Measurements from ENCODE around the gene PNPLA4. TPM values are rescaled to one million over a fixed set of nuclear protein-coding genes. Genes with fewer than 3 reads are reported as not detected.

The PNPLA4 gene
- total RNA-seq, 6 experiments from 2014 or later, result 3.4 to 8.3 (median 4.4) TPM

DNA sequence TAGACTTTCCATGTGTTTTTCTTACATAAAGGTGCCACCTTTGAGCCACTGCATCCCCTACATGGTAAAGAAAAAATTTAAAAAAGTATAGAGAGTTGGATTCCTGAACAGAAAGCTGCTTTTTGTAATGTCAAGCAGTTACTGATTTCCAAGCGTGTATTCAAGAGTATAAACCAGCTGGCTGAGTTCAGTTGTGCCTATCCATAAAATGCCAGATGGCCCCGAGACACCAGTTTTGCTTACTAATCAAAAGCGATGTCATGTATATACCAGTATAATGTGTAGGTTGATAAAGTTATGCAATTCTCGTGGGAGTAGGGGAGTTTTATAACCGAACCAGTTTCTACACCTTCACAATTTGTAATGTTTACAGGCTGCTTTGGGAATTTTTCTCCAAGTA, 26.2 kb upstream of the PNPLA4 start:
- H3K27me3 Mint-ChIP-seq (ENCODE audit: insufficient read depth), result peaks cover 2% of the 10 kb centered on the region; the same call in 1 of the 2 replicates
- no peaks in the 10 kb centered on the region for H3K9me3 Mint-ChIP-seq
- H3K4me1 Mint-ChIP-seq (ENCODE audit: low read depth), result no peaks in the 10 kb centered on the region
- no peak for DNase-seq
- H3K27ac Mint-ChIP-seq, result no peak overlapping the region
- no peak overlapping the region for H3K4me3 Mint-ChIP-seq
- H3K36me3 Mint-ChIP-seq (ENCODE audit: low read depth), result no peaks in the 10 kb centered on the region
- no peak for TF ChIP-seq CTCF (IDR thresholded peaks at IDR 0.05)

- DNase-seq, result no peak
- no peaks in the 10 kb centered on the region for H3K9me3 Mint-ChIP-seq
- no peaks in the 10 kb centered on the region; the same call in 1 of the 2 replicates for H3K27me3 Mint-ChIP-seq (ENCODE audit: insufficient read depth)
- H3K4me1 Mint-ChIP-seq (ENCODE audit: low read depth), result no peaks in the 10 kb centered on the region
- H3K4me3 Mint-ChIP-seq, result no peak overlapping the region
- no peak overlapping the region for H3K27ac Mint-ChIP-seq
- no peak for TF ChIP-seq CTCF (IDR thresholded peaks at IDR 0.05)
- no peaks in the 10 kb centered on the region for H3K36me3 Mint-ChIP-seq (ENCODE audit: low read depth)
Measured at GRCh38 chrX:7950865-7951264, 23.7 kb upstream of the PNPLA4 start.

DNA sequence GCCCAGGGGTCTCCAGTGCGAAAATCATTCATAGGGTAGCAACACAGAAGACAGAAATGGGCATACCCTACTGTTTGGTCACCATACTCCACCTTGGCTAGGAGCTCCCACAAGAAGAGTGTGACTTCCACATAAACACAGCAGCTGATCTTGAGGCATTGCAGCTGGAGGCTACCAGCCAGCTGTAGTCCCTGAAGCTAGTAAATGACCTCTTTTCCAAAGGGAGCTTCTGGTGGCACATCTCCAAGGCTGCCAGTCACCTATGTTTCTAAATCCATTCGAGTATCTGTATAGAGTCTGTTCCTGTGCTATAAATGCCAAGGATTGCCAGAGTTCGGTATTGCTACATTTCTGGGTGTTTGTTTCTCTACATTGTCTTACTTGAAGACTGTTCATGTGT, 21.3 kb upstream of the PNPLA4 start:
- no peak overlapping the region for H3K4me3 Mint-ChIP-seq
- no peaks in the 10 kb centered on the region for H3K4me1 Mint-ChIP-seq (ENCODE audit: low read depth)
- H3K9me3 Mint-ChIP-seq, result no peaks in the 10 kb centered on the region
- TF ChIP-seq CTCF (IDR thresholded peaks at IDR 0.05), result no peak
- H3K27me3 Mint-ChIP-seq (ENCODE audit: insufficient read depth), result no peaks in the 10 kb centered on the region; the same call in 1 of the 2 replicates
- no peak for DNase-seq
- H3K27ac Mint-ChIP-seq, result no peak overlapping the region
- no peaks in the 10 kb centered on the region for H3K36me3 Mint-ChIP-seq (ENCODE audit: low read depth)

GRCh38 chrX:7946960-7947359, 19.7 kb upstream of the PNPLA4 start:
- H3K4me3 Mint-ChIP-seq, result no peak overlapping the region
- no peaks in the 10 kb centered on the region for H3K4me1 Mint-ChIP-seq (ENCODE audit: low read depth)
- H3K36me3 Mint-ChIP-seq (ENCODE audit: low read depth), result no peaks in the 10 kb centered on the region
- no peaks in the 10 kb centered on the region; the same call in 1 of the 2 replicates for H3K27me3 Mint-ChIP-seq (ENCODE audit: insufficient read depth)
- H3K9me3 Mint-ChIP-seq, result no peaks in the 10 kb centered on the region
- no peak for DNase-seq
- H3K27ac Mint-ChIP-seq, result no peak overlapping the region
- TF ChIP-seq CTCF (IDR thresholded peaks at IDR 0.05), result no peak

- Mint-ChIP-seq H3K9me3 (no peaks in the 10 kb centered on the region), H3K4me3 (no peak overlapping the region), H3K27me3 (ENCODE audit: insufficient read depth) (no peaks in the 10 kb centered on the region; the same call in 1 of the 2 replicates), H3K4me1 (ENCODE audit: low read depth) (no peaks in the 10 kb centered on the region), H3K36me3 (ENCODE audit: low read depth) (no peaks in the 10 kb centered on the region), H3K27ac (no peak overlapping the region)
- DNase-seq, result no peak
- TF ChIP-seq CTCF (IDR thresholded peaks at IDR 0.05), result no peak
Measured at GRCh38 chrX:7943600-7944245, 16.5 kb upstream of the PNPLA4 start.
